Measurements from ENCODE around the gene CCDC6. TPM values are rescaled to one million over a fixed set of nuclear protein-coding genes. Genes with fewer than 3 reads are reported as not detected.

The CCDC6 gene
- total RNA-seq, 1 experiment from 2014 or later: 58.4 TPM

GRCh38 chr10:59869594-59869940 lies 36.8 kb downstream of the CCDC6 start:
- Mint-ChIP-seq H3K9me3 (no peaks in the 10 kb centered on the region), H3K27ac (peak overlapping the region in 2 of 3 experiments; percentile 17 to 35; a peak in 4 of 7 replicates), H3K4me3 (no peak overlapping the region), H3K4me1 (peaks cover 80 to 82% of the 10 kb centered on the region in 2 experiments), H3K36me3 (ENCODE audit: insufficient read depth in 1 of 3, low read depth in 3 of 3) (no peaks in the 10 kb centered on the region), H3K27me3 (ENCODE audit: low read depth) (no peaks in the 10 kb centered on the region)
- no peak overlapping the region for H3K27ac ChIP-seq (ENCODE audit: insufficient read length, low read depth, low read length)
- H3K14ac ChIP-seq (ENCODE audit: insufficient read depth, low read length): peak overlapping the region; percentile 22; the same call in 1 of the 2 replicates
- DNase-seq: no peak
- no peak overlapping the region for H4K5ac ChIP-seq (ENCODE audit: insufficient read length, low read depth, low read length)
- H3K23me2 ChIP-seq (ENCODE audit: insufficient read length, low read depth, low read length, poor library complexity, severe bottlenecking): no peaks in the 10 kb centered on the region
- H3K4me1 ChIP-seq (ENCODE audit: insufficient read depth, low read length): peaks cover 8% of the 10 kb centered on the region; the same call in 1 of the 2 replicates
- H4K8ac ChIP-seq (replicated peaks; ENCODE audit: insufficient read length, low read depth, low read length): no peak overlapping the region
- no peak overlapping the region for H2BK5ac ChIP-seq (ENCODE audit: insufficient read length, low read length)
- H3K4me2 ChIP-seq (ENCODE audit: insufficient read depth, insufficient read length, low read length): no peak overlapping the region
- no peak overlapping the region for H3T11ph ChIP-seq (ENCODE audit: low read length)
- H3K18ac ChIP-seq (ENCODE audit: insufficient read length, low read depth, low read length): no peak overlapping the region
- H2BK120ac ChIP-seq (ENCODE audit: low read depth, low read length, poor library complexity, severe bottlenecking): no peak overlapping the region
- H2AK5ac ChIP-seq (ENCODE audit: insufficient read length, low read length): no peak overlapping the region
- H2BK20ac ChIP-seq (ENCODE audit: low read depth, low read length, poor library complexity, severe bottlenecking): no peak overlapping the region
- TF ChIP-seq CTCF (conservative IDR thresholded peaks at IDR 0.05): no peak
- H4K91ac ChIP-seq (ENCODE audit: insufficient read length, low read depth, low read length): no peak overlapping the region
- H2AFZ ChIP-seq (ENCODE audit: low read length): no peak overlapping the region
- no CpG with 5 or more reads among the region's 6 CpGs for WGBS (ENCODE audit: extremely low coverage, insufficient read length, low lambda C conversion rate)
- peaks cover 36% of the 10 kb centered on the region; the same call in 1 of the 2 replicates for H3K79me2 ChIP-seq (ENCODE audit: insufficient read depth, low read length)
- H3K23ac ChIP-seq (ENCODE audit: insufficient read length, low read depth, low read length): no peak overlapping the region
- no peaks in the 10 kb centered on the region for H3K9me3 ChIP-seq (ENCODE audit: control insufficient read depth, low read depth, low read length)
- no peak overlapping the region for H3K9ac ChIP-seq (ENCODE audit: extremely low read depth, insufficient read length, low read length)
- no peaks in the 10 kb centered on the region for H4K20me1 ChIP-seq (ENCODE audit: control insufficient read depth, insufficient read depth, insufficient read length)
- H3K4ac ChIP-seq (ENCODE audit: low read depth, low read length): no peak overlapping the region
- no peaks in the 10 kb centered on the region for H3K79me1 ChIP-seq (ENCODE audit: insufficient read depth, low read depth, low read length, poor library complexity, severe bottlenecking)
- H2BK15ac ChIP-seq (ENCODE audit: low read depth, low read length): no peak overlapping the region
- no peak overlapping the region for H2BK12ac ChIP-seq (ENCODE audit: insufficient read length, low read depth, low read length)
- no peaks in the 10 kb centered on the region for H3K27me3 ChIP-seq (ENCODE audit: insufficient read depth, low read length)
- H3K56ac ChIP-seq (ENCODE audit: insufficient read length, low read depth, low read length): no peak overlapping the region
